Right cardiac atrium (tissue), 5 donors: ENCODE measurements around the gene TBC1D17. TPM values are rescaled to one million over a fixed set of nuclear protein-coding genes. Genes with fewer than 3 reads are reported as not detected.
A peak's percentile ranks its signal among the peaks of the same experiment; 100 is the strongest.

ENCODE experiments used
- ATAC-seq, 2 donors: fragments of 200-7000 bp; cut with Tn5 transposase; one replicate each; pipeline versions ENCODE4 v1.8.0 to v1.9.1; 2020; ENCODE audit warnings: moderate library complexity in 2 of 2, mild to moderate bottlenecking in 1 of 2
- DNase-seq, 3 donors: peaks; one replicate each; pipeline ENCODE4 v3.0.0-alpha.2; 2020
- H3K27ac ChIP-seq: one replicate; pipeline ENCODE4 v1.5.1; 2013; ENCODE audit warnings: mild to moderate bottlenecking, low read length, control low read depth, moderate library complexity
- H3K27me3 ChIP-seq: one replicate; pipeline ENCODE4 v1.6.1; 2013; ENCODE audit not compliant: control insufficient read depth, insufficient read depth
- H3K4me1 ChIP-seq: one replicate; pipeline ENCODE4 v1.6.1; 2013; ENCODE audit warnings: low read length; ENCODE audit not compliant: control insufficient read depth, insufficient read depth
- H3K4me3 ChIP-seq: one replicate; pipeline ENCODE4 v1.5.1; 2013; ENCODE audit warnings: low read length, control low read depth
- H3K9me3 ChIP-seq: one replicate; pipeline ENCODE4 v1.6.1; 2013; ENCODE audit warnings: low read length; ENCODE audit not compliant: control insufficient read depth
- WGBS: extraction: QIAGEN DNeasy Blood & Tissue Kit; methylation state at CpG from one replicate; pipeline ENCODE4 v1.1.7; 2013; 5-methylcytosine and 5-hydroxymethylcytosine counted together
- intact Hi-C, 4 donors: fragments of 100-400 bp; cut with DNase I; formaldehyde crosslinking; loops; one replicate each; pipeline versions ENCODE4 v1.11.0 to v1.14.0; 2022 to 2023
- polyA plus RNA-seq: library from polyadenylated mRNA; stranded (reverse); fragments of 200-250 nt; gene quantifications from one replicate; pipeline ENCODE4 v1.2.3, GENCODE V29; 2013
- total RNA-seq, 4 donors: library from RNA; stranded (reverse); fragmentation: NEBNext Ultra II Directional; extraction: Animal tissue kit (Norgen Biotek cat#: 25700); gene quantifications; one replicate each; pipeline ENCODE4 v1.2.1, GENCODE V29; 2021
- donor health status: healthy with polysubstance abuse.
- donor health status: DM: no; HTN: yes; CAD: no.
- donor health status: DM: no; HTN: no; CAD: no.
- donor health status: DM: no; HTN: yes; CAD: no; lungs with severe emphysema.
- donor health status: DM: yes; HTN: yes; CAD: no.

Gene TBC1D17
- total and polyA plus RNA-seq, 5 donors, result 35.6 to 45.7 (median 39.5) TPM

DNA sequence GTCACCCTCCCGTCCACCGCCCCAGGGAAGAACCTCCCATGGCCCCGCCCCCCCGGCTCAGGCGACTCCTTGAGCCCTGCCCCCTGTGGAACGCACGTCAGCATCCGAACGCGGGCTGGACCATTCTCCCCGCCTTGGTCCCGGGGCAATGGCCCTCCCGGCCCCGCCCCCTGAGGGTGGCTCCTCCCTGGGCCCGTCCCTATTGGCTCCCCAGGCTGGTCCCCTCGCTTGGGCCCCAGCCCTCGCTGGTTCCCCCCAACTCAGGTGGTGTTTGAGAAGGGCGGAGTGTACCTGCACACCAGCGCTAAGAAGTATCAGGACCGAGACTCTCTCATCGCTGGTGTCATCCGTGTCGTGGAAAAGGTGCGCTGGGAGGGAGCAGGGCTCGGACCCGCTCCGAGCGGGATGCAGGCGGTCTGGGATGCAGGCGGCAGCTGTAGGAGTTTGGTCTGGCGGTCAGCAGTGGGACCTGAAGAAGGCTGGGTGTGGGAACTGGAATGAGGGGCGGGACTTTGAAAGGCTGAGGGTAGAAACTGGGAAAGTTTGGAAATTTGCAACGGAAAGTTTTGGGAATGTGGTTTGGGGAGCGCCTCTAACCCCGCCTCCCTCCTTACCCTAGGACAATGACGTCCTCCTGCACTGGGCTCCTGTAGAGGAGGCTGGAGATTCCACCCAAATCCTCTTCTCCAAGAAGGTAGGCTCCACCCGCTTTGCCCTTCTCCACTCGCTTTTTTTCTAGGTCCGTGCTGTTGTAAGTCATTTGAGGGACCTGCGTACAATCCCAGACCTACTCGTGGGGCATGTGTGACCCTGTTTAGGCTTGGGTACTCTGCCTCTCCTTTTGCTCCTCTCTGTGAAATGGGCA is 609 bp downstream of the TBC1D17 start:
- intact Hi-C loops, result no loop called here
- peak overlapping the region; percentile 61 for H3K4me3 ChIP-seq
- 9% methylated on average over 41 of the region's 41 CpGs for WGBS
- ATAC-seq, result peak; percentile 84
- H3K9me3 ChIP-seq, result no peaks in the 10 kb centered on the region
- H3K27me3 ChIP-seq, result no peaks in the 10 kb centered on the region
- H3K4me1 ChIP-seq, result peaks cover 6% of the 10 kb centered on the region
- H3K27ac ChIP-seq, result peak overlapping the region; percentile 98
- peak; percentile 99 to 100 (median 99) for DNase-seq

DNA sequence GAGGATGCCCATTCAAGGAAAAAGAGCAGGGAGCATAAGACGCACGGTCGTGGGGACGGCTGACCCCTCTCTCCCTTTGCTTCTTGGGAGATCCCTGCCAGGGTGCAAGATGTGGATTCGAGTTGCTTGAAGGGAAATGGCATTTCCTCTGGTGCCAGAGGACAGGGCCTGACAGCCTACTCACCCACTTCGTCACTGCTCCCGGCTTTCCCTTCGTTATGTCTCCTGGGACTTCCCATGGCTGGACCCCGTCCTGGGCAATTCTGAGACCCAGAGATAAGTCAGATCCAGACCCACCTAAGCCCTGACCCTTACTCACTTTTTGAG is 1.2 kb downstream of the TBC1D17 start:
- H3K9me3 ChIP-seq, result no peaks in the 10 kb centered on the region
- peak; percentile 12 to 56 (median 40) for DNase-seq
- 85% methylated on average over 9 of the region's 9 CpGs for WGBS
- H3K4me1 ChIP-seq, result peaks cover 6% of the 10 kb centered on the region
- no peak overlapping the region for H3K27ac ChIP-seq
- ATAC-seq, result no peak
- intact Hi-C loops, result no loop called here
- no peaks in the 10 kb centered on the region for H3K27me3 ChIP-seq
- H3K4me3 ChIP-seq, result no peak overlapping the region

DNA sequence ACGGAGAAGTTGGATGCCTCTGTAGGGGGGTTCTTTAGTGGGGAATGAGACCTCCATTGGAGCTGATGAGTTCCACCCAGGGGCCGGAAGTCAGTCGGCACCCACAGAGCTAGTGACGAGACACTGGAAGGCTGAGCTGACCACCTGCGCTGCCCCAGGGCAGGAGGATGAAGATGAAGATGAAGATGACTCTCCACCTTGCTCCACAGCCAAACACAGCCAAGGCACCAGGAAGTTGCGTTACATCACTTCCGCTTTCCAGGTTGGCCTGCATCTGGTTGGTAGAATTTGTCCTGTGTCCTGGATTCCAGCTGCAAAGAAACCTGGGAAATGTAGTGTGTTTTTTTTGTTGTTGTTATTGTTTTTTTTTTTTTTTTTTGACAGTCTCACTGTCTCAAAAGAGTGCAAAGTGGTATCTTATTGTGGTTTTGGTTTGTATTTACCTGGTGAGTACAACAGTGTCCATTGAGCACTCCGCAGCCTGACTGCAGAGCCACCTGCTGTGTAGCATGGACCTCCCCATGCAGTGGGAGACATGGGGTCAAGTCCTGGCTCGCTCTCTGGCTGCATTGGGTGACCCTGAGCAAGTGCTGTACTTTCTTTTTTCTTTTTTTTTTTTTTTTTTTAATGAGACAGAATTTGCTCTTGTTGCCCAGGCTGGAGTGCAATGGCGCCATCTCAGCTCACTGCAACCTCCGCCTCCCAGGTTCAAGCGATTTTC is 1.9 kb downstream of the TBC1D17 start:
- peak; percentile 16 to 48 (median 42) for DNase-seq
- intact Hi-C loops, result no loop called here
- WGBS, result 95% methylated on average over 12 of the region's 12 CpGs

GRCh38 chr19:49880162-49880869 is 2.8 kb downstream of the TBC1D17 start:
- no peaks in the 10 kb centered on the region for H3K27me3 ChIP-seq
- DNase-seq (peak in 2 of 3 donors; percentile 16 to 60), ATAC-seq (no peak)
- H3K4me1 ChIP-seq, result peaks cover 5% of the 10 kb centered on the region
- no peak overlapping the region for H3K4me3 ChIP-seq
- 92% methylated on average over 10 of the region's 10 CpGs for WGBS
- no peak overlapping the region for H3K27ac ChIP-seq
- H3K9me3 ChIP-seq, result no peaks in the 10 kb centered on the region
- intact Hi-C loops, result no loop called here

More for the DNA sequence above, 1.9 kb downstream of the TBC1D17 start:
- no peak for ATAC-seq
- Histone ChIP-seq H3K9me3 (no peaks in the 10 kb centered on the region), H3K4me1 (peaks cover 6% of the 10 kb centered on the region), H3K27me3 (no peaks in the 10 kb centered on the region), H3K27ac (no peak overlapping the region), H3K4me3 (no peak overlapping the region)

DNA sequence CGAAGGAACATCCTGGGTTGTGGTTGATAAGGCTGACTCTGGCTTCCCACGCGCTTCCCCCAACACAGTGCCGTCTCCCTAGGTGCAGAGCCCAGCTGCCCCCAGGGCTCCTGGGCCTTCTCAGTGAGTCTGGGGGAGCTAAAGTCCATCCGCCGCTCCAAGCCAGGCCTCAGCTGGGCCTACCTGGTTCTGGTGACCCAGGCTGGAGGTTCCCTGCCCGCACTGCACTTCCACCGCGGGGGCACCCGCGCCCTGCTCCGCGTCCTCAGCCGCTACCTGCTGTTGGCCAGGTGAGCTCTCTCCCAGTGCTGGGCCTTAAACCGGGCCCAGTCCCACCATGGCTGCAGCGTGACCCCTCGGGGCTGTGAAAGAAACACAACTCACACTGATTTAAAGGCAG is 3.7 kb downstream of the TBC1D17 start:
- no peak for ATAC-seq
- 94% methylated on average over 17 of the region's 17 CpGs for WGBS
- DNase-seq, result peak in 2 of 3 donors; percentile 54 to 57
- intact Hi-C loops, result no loop called here
- no peak overlapping the region for H3K27ac ChIP-seq
- no peak overlapping the region for H3K4me3 ChIP-seq
- H3K27me3 ChIP-seq, result no peaks in the 10 kb centered on the region
- H3K9me3 ChIP-seq, result no peaks in the 10 kb centered on the region
- H3K4me1 ChIP-seq, result no peaks in the 10 kb centered on the region

- intact Hi-C loops, result no loop called here
- ATAC-seq (no peak), DNase-seq (peak in 1 of 3 donors; percentile 44)
- Histone ChIP-seq H3K27me3 (no peaks in the 10 kb centered on the region), H3K4me3 (no peak overlapping the region), H3K27ac (no peak overlapping the region), H3K9me3 (no peaks in the 10 kb centered on the region), H3K4me1 (no peaks in the 10 kb centered on the region)
- WGBS, result 83% methylated on average over 31 of the region's 31 CpGs
These were observed 4.3 kb downstream of the TBC1D17 start for GRCh38 chr19:49881672-49882394.

- intact Hi-C loops, result no loop called here
- ATAC-seq (no peak), DNase-seq (peak in 1 of 3 donors; percentile 39)
- Histone ChIP-seq H3K4me3 (no peak overlapping the region), H3K4me1 (no peaks in the 10 kb centered on the region), H3K9me3 (no peaks in the 10 kb centered on the region), H3K27ac (no peak overlapping the region), H3K27me3 (no peaks in the 10 kb centered on the region)
- WGBS, result 98% methylated on average over 14 of the region's 14 CpGs
These were observed 5.1 kb downstream of the TBC1D17 start for GRCh38 chr19:49882643-49883042.

DNA sequence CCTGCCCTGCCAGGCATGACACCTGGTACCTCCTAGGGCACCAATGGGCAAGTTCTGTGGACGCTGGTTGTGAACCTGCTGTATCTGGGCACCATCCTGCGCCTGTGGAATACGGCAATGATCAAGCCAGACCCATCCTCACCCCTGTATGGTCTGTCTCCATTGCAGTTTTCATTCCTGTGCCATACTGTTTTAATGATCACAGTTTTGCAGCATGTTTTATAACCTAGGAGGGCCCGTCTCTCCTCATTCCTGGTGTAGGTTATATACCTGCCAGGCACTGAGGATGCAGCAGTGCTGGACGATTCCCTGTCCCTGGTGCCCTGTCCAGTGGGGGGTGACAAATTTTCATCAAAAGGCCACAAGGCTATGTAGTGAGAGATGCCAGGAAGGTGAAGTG is 5.6 kb downstream of the TBC1D17 start:
- WGBS, result 99% methylated on average over 5 of the region's 5 CpGs

GRCh38 chr19:49884109-49884508 is 6.6 kb downstream of the TBC1D17 start:
- intact Hi-C loops, result no loop called here
- no peak overlapping the region for H3K27ac ChIP-seq
- no peaks in the 10 kb centered on the region for H3K9me3 ChIP-seq
- DNase-seq (peak in 2 of 3 donors; percentile 43 to 60), ATAC-seq (no peak)
- 94% methylated on average over 18 of the region's 18 CpGs for WGBS
- no peak overlapping the region for H3K4me3 ChIP-seq
- no peaks in the 10 kb centered on the region for H3K27me3 ChIP-seq
- H3K4me1 ChIP-seq, result no peaks in the 10 kb centered on the region

More for the DNA sequence above, 5.6 kb downstream of the TBC1D17 start:
- DNase-seq (no peak), ATAC-seq (no peak)
- no peaks in the 10 kb centered on the region for H3K4me1 ChIP-seq
- H3K9me3 ChIP-seq, result no peaks in the 10 kb centered on the region
- H3K27ac ChIP-seq, result no peak overlapping the region
- no peak overlapping the region for H3K4me3 ChIP-seq
- intact Hi-C loops, result no loop called here
- H3K27me3 ChIP-seq, result no peaks in the 10 kb centered on the region

DNA sequence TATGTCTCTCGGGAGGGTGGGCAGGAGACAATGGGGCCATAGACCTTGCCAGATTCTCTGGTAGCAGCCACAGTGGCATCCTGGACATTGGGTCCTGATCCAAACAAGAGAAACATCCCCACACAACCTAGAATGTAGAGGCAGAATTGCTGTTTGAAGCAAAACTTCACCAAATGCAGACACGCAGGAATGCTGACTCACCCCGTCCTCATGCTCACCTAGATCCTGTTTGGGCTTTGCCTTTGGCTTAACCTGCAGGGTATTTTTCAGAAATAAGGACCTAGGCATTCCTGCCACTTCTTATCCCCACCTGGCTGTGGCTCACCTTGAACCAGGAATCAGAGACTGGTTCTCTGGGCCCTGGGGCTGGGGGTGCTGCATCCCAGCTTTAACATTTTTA is 7.3 kb downstream of the TBC1D17 start:
- no peak overlapping the region for H3K27ac ChIP-seq
- 90% methylated on average over 3 of the region's 3 CpGs for WGBS
- intact Hi-C loops, result no loop called here
- no peaks in the 10 kb centered on the region for H3K27me3 ChIP-seq
- H3K9me3 ChIP-seq, result no peaks in the 10 kb centered on the region
- no peak for ATAC-seq
- no peak overlapping the region for H3K4me3 ChIP-seq
- no peaks in the 10 kb centered on the region for H3K4me1 ChIP-seq
- no peak for DNase-seq
